Body of pancreas (tissue), 4 donors: ENCODE data around the gene CTDSPL.

Experiments used
- CTCF ChIP-seq, 7 experiments: fragments of 450-650 bp in 4 of 7; fragments of 200-600 bp in 3 of 7; sonication (generic) in 3 of 7; IDR thresholded peaks; one replicate each; pipeline ENCODE4 v1.5.1; 2016 to 2019; ENCODE audit warnings: antibody characterized with exemption in 7 of 7
- POLR2A ChIP-seq, 3 donors: fragments of 450-650 bp; IDR thresholded peaks; one replicate each; pipeline ENCODE4 v1.6.1; 2016; ENCODE audit warnings: antibody characterized with exemption in 3 of 3, mild to moderate bottlenecking in 2 of 3

- TF ChIP-seq CTCF (IDR thresholded peaks at IDR 0.05) (no peak), POLR2A (IDR thresholded peaks at IDR 0.05) (no peak)
Measured at GRCh38 chr3:37892927-37893600, 31.4 kb downstream of the CTDSPL start.
